GM23248 (cell line): ENCODE measurements around the gene GLS2.

Source experiments
- EZH2 ChIP-seq: fragments of 200-600 bp; sonication (generic); IDR thresholded peaks from 2 replicates; pipeline ENCODE4 v1.6.1; 2018; ENCODE audit warnings: antibody characterized with exemption, mild to moderate bottlenecking; ENCODE audit not compliant: insufficient read depth, poor library complexity, severe bottlenecking
- EZH2phosphoT487 ChIP-seq: fragments of 200-600 bp; sonication (generic); IDR thresholded peaks from 2 replicates; pipeline ENCODE4 v1.6.1; 2018; ENCODE audit warnings: antibody characterized with exemption, moderate library complexity, mild to moderate bottlenecking, low read depth; ENCODE audit not compliant: insufficient read depth

GRCh38 chr12:56530390-56531055 is 42.6 kb upstream of the GLS2 start:
- no peak for TF ChIP-seq EZH2
- TF ChIP-seq EZH2phosphoT487: no peak
